H54 (cell line): ENCODE results near the gene CRTAC1.

Experiments used
- DNase-seq: peaks from one replicate; pipeline ENCODE4 v3.0.0; 2011; ENCODE audit warnings: low spot score, mixed read lengths; ENCODE audit not compliant: insufficient read length
- FAIRE-seq: peaks from 3 replicates; lab custom pipeline; 2011; peaks lifted over from hg19 to GRCh38; lab: Jason Lieb, UNC
- POLR2A ChIP-seq: IDR thresholded peaks from 2 replicates; pipeline ENCODE4 v1.6.1; 2011; ENCODE audit warnings: low read depth, mild to moderate bottlenecking, low read length

Gene CRTAC1

DNA sequence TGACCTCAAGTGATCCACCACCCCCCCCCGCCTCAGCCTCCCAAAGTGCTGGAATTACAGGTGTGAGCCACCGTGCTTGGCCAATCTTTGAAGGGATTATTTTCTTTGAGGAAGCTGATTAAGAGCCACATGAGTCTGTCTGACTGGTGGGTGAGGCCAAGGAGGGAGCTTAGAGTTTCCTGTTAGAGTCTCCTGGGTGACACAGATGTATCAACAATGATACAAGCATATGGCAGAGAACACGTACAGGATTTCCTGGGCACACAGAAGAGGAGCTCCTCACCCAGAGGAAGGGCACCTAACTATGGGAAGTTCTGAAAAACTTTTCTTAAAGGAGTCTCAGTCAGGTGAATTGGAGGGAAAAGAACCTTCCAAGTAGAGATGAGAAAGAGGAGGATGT, 111.4 kb downstream of the CRTAC1 start:
- TF ChIP-seq POLR2A, result no peak
- DNase-seq, result no peak
- no peak for FAIRE-seq

- DNase-seq, result no peak
- TF ChIP-seq POLR2A, result no peak
- no peak for FAIRE-seq
Measured at GRCh38 chr10:97916586-97916985, 113.8 kb downstream of the CRTAC1 start.

GRCh38 chr10:97915346-97916131, 114.9 kb downstream of the CRTAC1 start:
- DNase-seq (no peak), FAIRE-seq (no peak)
- TF ChIP-seq POLR2A, result no peak

GRCh38 chr10:97914837-97915211, 115.6 kb downstream of the CRTAC1 start:
- FAIRE-seq (no peak), DNase-seq (peak; percentile 87)
- no peak for TF ChIP-seq POLR2A

- no peak for DNase-seq
- TF ChIP-seq POLR2A, result no peak
- FAIRE-seq, result no peak
Measured at GRCh38 chr10:97914171-97914836, 116.1 kb downstream of the CRTAC1 start.

DNA sequence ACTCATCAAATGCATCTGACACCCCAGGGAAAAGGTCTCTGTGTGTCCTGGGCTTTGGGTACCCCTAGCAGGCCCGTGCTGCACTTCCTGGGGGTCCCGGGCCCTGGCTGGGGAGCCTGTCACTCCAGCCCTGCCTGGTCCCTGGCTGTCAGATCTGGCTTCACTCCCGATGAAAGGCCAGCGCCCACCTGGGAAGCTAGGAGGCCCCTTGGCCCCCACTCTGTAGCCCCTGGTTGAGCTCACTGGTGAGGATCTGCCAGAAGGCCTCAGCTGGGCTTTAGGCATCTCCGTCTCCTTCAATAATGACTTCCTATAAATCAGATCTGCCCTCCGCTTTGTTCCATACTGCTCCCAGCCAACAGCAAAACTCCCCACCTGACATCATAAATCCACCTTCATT, 116.8 kb downstream of the CRTAC1 start:
- DNase-seq, result no peak
- no peak for TF ChIP-seq POLR2A
- no peak for FAIRE-seq

DNA sequence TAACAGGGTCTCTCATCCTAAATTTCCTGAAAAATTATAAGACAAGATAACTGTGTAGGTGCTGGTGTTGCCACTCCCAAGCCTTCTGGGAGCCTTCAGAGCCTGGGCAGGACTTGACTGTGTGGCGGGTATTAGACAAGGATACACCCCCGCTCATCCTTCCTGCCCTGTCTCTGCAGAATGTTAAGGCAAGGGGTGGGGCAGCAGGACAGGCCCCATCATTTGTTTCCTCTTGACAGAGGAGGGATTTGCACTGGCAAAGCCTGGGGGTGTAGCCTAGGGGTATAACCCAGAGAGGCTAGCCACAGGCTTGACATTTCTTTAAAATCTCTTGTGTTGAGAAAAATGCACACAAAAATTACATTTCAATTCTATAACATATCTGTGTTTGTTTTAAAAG, 117.2 kb downstream of the CRTAC1 start:
- FAIRE-seq, result no peak

DNA sequence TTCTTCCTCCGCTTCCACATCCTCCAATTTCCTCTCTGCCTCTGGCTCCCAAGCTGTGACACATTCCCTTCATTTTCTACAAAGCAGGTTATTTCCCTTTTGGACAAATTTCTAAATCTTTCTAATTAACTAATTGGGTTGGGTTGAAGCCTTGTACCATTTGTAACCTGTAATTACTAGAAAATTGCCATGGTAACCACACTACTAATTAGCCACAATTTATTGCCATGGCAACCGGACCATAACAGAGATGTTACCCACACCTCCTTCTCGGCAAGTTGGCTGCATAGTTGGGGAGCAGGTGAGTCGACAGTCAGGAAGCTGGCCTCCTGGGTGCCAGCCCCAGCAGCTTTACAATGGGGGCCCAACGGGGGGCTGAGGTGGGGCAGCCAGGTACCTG, 119.2 kb downstream of the CRTAC1 start:
- DNase-seq (no peak), FAIRE-seq (no peak)
- no peak for TF ChIP-seq POLR2A

More for the DNA sequence above, 117.2 kb downstream of the CRTAC1 start:
- DNase-seq, result no peak
- no peak for TF ChIP-seq POLR2A

GRCh38 chr10:97910661-97911060, 119.8 kb downstream of the CRTAC1 start:
- FAIRE-seq, result no peak
- no peak for TF ChIP-seq POLR2A
- DNase-seq, result no peak

GRCh38 chr10:97907830-97908229, 122.6 kb downstream of the CRTAC1 start:
- no peak for DNase-seq
- FAIRE-seq, result no peak
- TF ChIP-seq POLR2A, result no peak

DNA sequence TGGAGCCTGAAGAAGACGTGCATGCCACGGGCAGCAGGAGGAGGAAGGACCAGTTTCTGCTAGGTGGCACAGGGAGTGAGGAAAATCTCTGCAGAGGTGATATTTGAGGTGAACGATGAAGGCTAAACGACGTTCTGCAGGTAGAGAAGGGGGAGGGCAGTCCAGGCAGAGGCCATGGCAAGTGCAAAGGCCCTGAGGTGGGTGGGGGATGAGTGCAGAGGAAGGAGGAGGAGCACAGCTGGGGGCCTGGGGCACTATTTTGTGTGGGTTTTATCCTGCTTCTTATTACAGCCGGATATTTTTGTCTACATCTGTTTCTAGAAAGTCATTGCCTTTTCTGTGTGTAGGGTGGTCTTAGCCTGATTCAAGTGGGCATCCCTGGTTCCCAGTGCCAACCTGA, 123.2 kb downstream of the CRTAC1 start:
- no peak for DNase-seq
- TF ChIP-seq POLR2A, result no peak
- FAIRE-seq, result no peak

GRCh38 chr10:97905276-97905675, 125.1 kb downstream of the CRTAC1 start:
- DNase-seq (no peak), FAIRE-seq (no peak)
- no peak for TF ChIP-seq POLR2A

- no peak for DNase-seq
- no peak for FAIRE-seq
- no peak for TF ChIP-seq POLR2A
Measured at GRCh38 chr10:97904576-97904975, 125.8 kb downstream of the CRTAC1 start.

GRCh38 chr10:97904018-97904381, 126.4 kb downstream of the CRTAC1 start:
- no peak for TF ChIP-seq POLR2A
- FAIRE-seq, result no peak
- DNase-seq, result no peak

- FAIRE-seq, result no peak
- DNase-seq, result no peak
- no peak for TF ChIP-seq POLR2A
Measured at GRCh38 chr10:97903128-97904017, 127.0 kb downstream of the CRTAC1 start.
